HG03342 (cell line): ENCODE measurements around the gene ADGRD1.

Experiments
- ATAC-seq: cut with Tn5 transposase; IDR thresholded peaks from one replicate; pipeline ENCODE4 v1.9.1; 2021; ENCODE audit warnings: mild to moderate bottlenecking, moderate library complexity; ENCODE audit not compliant: unreplicated experiment

ADGRD1 gene

DNA sequence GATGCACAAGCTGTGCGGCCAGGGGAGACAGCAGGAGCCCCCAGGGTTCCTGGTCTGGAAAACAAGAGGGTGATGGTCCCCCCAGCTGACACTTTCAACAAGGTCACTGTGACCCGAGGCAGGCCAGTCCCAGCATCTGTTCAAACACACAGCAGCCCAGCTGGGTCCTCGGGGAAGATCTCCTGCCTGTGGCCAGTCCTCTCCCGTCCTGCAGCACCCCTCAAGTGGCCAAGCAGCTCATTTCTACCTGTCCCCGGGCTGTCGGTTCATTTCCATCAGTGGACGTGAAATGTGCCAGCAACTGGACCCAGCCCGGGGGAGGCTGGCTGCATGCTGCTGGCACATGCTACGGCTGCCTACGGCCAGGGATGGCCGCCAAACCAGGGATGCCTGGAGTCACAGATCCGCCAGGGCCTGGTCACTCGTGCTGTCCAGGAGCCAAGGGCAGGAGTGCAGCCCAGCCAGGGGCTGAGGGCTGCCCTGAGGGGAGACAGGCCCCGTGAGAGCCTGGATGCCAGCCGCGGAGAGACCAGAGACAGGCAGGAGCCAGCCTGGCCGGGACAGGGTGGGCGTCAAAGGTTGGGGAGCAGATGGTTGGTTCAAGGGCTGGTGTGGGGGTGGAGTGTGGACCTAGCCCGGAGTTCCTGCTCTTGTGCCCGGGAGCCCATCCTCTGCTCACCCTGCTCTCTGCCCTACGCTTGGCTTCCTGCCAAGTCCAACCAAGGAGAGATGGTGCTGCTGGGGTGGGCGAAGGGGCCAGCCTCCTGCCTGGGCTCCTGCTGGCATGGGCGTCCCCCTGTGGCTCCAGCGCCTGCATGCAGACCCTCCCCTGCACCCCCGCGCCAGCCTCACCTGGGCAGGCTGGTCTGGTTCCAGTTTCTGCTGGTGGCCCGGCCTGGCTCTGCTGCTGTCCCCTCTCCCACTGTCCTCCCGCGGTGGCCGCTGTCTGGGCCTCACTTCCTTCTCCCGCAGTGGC is 143.8 kb downstream of the ADGRD1 start:
- no peak for ATAC-seq

DNA sequence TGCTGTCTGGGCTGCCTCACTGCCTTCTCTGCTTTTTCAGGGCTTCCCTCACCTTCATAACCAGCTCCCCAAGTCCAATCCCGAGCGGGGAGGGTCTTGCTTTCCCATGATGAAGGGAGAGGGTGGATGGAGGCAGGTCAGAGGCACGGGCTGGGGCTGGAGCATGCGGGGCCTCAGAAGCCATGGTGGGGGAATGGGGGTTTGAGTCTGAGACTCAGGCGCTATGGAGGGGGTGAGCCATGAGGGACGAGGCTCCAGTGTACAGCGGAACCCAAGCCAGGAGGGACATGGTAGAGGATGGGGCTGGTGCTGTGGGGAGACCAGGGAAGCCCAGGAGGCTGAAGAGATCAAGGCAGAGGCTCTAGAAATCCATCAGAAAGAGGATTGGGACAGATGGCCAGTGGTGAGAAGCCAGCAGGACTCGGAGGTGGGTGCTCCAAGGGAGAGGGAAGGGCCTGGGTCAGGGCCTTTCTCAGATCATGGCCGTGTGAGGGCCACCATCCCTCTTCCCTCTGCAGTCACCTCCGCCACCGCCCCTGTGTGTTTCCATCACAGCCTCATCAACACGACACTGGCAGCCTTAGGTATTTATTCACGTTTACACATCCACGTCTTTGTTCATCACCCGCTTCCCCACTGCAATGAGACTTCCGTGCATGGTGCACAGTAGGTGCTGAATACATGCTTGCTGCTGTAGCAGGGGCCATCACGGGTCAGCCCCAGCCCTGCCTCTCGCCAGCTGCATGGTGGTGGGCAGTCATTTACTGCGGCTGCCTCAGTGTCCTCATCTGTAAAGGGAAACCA is 144.7 kb downstream of the ADGRD1 start:
- ATAC-seq = no peak

DNA sequence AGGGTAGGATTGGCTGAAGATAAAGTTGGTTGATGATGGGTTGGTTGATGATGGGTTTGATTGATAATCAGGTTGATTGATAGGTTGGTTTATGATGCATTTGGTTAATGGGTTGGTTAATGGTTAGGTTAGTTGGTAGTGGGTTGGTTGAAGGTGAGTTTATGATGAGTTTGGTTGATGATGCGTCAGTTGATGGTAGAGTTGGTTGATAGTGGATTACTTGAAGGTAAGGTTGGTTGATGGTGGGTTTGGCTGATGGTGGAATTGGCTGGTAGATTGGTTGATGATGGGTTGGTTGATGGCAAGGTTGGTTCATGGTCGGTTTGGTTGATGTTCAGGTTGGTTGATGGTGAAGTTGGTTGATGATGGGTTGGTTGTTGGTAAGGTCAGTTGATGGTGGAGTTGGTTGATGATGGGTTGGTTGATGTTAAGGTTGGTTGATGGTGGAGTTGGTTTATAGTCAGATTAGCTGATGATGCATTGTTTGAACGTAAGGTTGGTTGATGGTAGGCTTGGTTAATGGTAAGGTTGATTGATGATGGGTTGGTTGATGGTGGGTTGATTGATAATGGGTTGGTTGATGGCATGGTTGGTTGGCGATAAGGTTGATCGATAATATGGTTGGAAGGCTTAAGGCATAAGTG is 146.4 kb downstream of the ADGRD1 start:
- ATAC-seq = no peak

DNA sequence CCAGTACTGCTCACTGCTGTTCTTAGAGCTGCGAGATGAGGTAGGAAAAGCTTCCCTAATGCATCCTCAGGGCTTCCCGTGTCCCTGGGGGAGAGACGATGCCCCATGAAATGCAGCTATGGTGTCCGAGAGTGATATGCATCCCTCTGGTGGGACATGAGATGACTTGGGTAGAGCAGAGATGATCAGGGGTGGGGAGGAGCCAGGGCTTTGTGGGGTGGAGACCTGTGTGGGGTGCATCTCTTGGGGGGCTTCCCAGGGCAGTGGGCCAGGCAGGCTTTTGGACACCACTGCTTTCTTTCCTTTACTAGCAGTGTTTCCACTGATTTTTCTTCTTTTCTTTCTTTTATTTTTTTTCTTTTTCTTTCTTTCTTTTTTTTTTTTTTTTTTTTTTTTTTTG is 147.3 kb downstream of the ADGRD1 start:
- ATAC-seq = no peak

DNA sequence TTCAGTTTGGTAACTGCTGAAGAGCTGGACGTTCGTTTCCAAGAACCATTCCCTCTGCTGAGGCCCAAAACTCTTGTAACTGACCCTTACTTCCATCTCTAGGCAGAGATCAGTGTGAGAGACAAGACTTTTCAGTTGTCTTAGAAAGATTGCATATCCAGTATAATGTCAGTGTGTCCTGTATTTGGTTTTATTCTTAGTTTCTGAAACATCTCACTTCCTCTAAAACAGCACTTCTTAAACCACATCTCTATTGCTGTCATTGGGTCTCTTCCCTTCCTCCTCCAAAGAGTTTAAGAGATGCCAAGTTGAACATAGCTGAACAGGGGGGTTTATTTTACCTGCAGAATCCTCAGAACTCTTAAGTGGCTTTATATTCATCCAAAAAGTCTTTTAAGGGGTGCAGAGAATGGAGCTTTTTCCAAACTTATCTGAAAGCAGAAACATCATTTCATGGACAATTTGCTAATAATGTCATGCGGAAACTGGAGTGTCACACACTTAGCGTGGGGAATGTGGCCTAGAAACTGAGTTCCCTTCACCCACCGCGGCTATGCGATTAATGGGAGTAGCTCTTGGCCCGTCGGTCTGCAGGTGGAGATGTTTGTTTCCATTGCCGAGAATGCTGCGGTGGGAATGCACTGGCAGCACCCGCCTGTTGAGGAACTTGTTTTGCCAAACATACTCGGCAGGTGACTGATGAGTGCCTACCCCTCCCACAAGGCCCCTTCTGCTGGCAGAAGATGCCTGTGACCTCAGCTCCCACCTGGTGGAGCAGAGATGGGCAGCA is 148.2 kb downstream of the ADGRD1 start:
- ATAC-seq = peak; percentile 78

DNA sequence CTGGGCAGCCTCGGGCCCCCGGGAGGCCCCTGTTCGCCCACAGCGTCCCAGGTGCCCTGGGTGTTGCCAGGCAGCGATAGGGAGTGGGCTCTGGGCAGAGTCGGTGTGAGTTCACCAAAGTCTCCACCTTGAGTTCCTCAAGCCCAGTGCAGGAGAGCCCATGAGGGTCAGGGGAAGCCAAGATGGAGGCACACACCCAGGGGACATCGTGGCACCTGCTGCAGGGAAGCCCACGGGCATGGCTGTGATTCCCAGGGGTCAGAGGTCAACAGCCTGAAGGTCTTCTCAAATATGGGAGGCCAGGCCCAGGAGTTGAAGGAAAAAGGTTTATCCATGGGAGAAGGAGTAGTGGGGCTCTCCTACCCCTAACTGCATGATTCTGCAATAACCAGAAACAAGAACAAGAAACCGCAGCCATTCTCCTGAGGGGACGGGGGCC is 148.8 kb downstream of the ADGRD1 start:
- ATAC-seq = no peak

DNA sequence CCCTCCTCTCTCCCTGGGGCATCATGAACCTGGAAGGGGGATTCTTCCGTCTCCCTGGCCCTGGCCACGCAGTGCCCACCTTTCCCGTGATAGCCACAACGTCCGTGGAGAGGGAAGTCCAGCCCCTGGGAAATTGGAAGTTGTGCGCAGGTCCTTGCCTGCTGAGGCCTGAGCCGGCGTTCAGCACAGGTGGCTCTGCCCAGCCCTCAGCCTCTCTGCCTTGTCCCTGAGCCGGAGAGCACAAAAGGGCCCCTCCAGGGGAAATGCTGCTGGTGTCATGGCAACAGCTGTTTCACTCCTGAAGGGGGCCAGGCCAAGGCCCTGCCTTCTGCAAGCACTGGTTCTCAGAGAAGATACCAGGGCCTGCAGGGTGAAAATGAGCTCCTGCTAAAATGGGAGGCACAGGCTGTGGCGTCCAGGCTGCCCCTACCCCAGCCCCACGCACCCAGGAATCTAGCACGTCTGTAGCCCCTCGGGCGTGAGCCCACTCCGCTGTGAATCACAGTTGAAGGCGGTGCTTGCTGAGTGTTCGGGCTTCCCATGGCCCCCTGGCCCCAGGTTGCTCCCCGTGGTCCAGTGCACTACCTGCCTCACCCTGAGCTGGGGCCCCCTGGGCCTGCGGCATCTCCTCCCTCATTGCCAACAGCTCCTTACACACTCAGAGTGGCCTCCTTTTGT is 149.4 kb downstream of the ADGRD1 start:
- ATAC-seq = peak; percentile 47

DNA sequence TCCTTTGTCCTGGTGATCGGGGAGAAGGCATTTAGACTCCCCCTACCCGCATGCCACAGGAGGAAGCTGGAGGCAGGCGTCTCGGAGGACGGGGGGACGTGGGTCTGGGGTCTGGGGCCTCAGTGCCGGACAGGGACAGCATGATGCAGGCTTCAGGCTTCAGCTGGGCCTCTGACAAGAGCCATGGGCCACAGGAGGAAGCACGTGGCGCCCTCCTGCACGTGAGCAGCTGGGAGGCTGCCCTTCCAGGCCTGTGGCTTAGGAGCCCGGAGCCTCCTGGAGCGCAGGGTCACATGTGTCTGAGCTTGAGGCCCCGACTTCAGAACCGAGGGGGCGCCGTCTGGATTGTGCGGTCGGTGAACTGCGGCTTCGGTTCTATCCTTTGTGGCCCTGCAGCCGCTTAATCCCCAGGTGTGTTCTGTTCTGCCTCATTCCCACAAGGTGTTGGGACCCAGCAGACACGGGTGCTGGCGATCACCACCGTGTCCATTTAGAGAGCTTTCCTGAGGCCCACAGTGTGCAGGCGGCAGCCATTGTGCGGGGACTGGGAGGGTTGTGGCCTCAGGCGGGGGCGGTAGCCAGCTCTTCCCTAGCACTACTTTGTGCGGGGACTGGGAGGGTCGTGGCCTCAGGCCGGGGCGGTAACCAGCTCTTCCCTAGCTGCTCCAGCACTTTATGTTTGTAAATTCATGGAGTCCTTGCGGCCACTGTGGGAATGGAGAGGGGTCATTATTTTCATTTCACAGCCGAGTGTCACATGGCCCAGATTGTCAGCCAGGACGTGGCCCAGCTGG is 150.2 kb downstream of the ADGRD1 start:
- ATAC-seq = no peak

DNA sequence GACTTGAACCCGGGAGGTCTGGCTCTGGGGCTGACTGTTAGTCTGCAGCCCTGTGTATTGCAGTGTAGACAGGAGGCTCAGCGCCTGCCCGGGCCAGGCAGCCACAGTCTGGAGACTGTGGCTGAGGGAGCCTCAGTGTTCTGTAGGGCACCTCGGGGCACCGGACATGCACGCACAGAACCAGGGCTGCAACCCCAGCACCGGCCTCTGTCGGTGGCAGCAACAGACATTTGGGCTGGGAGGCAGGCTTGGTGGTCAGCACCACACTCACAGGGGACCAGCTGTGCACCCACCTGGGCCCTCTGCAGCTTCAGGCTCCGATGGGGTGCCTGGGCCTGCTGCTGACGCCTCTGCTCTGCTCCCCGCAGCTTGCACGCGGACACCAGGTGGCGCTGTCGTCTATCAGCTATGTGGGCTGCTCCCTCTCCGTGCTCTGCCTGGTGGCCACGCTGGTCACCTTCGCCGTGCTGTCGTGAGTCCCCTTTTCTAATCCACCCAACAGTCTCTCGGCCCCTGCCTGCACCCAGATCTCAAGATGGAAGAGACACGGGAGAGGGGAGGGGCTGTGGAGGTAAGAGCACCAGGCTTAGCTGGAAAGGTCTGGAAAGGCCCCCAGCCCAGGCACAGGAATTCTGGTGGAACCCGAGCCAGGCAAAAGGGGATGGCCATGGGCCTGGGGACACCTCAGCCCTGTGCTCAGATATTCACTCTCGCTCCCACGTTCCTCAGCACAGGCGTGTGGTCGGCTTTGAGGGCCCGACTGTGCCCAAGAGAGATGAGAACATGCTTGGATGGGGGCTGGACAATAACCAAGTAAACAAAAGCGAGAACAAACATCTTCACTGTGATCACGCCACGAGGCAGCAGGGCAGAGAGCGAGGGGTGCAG is 151.0 kb downstream of the ADGRD1 start:
- ATAC-seq = peak; percentile 52

DNA sequence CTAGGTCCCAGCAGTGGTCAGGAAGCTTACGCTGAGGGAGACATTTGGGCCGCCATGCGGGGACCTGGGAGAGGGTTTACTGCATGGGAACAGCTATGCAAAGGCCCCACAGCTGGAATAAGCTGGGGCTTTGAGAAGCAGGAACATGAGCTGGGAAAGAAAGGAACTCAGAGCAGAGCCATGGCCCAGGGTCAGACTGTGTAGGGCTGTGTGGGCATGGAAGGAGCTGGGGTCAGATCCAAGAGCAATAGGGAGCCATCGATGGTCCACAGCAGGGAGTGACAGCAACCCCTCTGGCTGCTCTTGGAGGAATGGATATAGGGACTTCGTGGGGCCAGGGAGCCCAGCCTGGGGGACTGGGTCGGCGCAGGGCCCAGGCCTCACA is 151.6 kb downstream of the ADGRD1 start:
- no peak for ATAC-seq

DNA sequence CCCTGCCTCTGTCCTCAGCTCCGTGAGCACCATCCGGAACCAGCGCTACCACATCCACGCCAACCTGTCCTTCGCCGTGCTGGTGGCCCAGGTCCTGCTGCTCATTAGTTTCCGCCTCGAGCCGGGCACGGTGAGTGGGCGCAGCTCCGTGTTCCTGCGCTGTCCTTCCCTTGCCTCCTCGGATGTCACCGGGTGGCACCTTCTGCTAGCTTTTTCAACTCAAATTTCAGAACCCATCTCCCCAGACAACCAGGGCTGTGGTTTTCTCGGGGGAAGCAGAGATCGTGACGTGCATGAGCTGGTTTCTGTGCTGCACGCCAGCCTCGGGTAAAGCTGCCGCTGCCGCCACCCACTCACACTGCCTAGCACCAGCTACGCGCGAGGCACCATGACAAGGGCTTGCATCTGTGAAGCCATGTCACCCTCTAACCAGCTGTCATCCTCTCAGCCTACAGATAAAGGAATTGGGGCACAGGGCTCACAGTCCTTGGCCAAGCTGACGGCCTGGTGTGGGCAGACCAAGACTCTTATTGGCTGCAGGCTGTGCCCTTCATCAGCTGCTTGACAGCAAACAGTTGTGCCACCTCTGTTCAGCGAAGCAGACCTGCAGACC is 152.1 kb downstream of the ADGRD1 start:
- ATAC-seq = no peak

DNA sequence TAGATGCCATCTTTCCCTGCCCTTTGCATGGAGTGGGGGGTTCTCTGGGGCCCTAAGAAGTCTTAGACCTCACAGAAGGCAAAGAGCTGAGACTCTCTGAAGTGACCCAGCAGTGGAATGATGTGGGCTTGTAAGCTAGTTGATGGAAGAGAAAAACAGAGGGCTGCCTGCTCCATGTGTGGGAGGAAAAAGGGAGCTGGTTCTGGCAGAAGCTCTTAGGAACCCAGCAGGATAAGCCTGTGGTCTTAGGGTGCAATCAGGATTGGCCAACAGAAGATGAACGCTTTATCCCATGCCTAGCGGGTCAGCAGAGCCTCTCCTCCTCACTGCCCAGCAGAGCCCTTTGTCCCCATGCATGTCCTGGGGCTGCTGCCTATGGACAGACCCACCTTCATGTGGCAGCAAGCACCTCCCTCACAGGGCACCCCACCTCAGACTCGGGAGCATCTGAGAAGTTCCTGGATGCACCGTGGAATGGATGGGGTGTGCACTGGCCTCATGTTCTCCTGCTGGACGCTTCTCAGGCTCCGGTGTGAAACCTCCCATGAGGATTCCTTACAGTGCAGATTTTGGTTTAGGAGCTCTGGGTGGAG is 152.7 kb downstream of the ADGRD1 start:
- no peak for ATAC-seq

DNA sequence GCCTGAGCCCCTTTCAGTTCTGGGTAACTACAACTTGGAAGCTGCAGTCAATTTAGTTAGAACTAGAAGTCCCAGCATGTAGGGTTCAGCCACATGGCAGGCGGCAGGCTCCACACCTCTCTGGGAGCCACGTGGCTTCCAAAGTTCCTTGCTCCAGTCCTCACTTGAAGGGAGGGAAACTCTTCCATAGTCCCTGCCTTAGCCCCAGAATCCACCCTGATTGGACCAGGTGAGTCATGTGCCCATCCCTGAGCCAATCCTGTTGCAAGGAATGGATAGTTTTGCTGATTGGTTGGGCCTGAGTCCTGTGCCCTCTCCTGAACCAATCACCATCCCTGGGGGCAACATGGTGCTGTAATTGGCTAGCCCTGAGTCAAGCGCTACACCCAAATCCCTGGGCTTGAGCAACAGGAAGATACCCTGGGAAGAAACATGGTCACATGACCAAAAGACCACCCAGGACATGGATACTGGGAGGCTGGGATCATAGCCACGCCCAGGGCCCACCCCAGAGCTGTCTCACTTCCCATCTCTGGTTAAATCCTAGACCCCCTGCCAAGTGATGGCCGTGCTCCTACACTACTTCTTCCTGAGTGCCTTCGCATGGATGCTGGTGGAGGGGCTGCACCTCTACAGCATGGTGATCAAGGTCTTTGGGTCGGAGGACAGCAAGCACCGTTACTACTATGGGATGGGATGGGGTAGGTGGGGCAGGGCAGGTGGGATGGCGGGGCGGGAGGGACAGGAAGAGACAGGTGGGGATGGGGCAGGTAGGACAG is 154.7 kb downstream of the ADGRD1 start:
- no peak for ATAC-seq

DNA sequence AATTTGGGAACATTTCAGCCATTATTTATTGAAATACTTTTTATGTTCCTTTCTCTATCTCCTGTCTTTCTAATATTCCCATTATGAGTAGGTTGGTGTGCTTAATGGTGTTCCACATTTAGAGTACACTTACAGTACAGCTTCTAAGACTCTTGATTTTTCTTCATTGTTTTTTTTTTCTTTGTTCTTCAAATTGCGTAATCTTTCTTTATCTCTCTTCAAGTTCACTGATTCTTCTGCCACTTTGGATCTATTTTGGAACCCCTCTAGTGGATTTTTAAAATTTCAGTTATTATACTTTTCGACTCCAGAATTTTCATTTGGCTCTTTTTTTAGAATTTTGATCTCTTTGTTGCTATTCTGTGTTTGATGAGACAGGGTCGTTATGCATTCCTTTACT is 157.7 kb downstream of the ADGRD1 start:
- ATAC-seq = no peak

DNA sequence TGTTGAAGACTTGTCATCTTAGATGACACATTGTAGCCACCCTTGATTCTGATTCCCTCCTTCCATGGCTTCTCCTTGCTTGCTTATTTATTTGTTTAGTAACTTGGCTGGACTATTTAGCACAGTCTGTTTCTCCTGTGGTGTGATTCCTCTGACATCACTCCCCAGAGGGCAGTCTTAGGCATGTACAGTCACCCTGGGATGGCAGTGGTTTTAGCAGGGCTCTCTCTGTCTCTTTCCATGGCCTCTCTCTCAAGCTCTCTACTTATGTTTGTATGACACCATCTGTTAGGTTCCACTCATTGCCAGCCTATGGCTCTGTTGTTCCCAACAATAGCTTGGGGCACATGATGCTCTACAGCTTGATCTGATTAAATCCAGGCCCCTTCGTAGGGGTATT is 158.3 kb downstream of the ADGRD1 start:
- ATAC-seq = no peak

DNA sequence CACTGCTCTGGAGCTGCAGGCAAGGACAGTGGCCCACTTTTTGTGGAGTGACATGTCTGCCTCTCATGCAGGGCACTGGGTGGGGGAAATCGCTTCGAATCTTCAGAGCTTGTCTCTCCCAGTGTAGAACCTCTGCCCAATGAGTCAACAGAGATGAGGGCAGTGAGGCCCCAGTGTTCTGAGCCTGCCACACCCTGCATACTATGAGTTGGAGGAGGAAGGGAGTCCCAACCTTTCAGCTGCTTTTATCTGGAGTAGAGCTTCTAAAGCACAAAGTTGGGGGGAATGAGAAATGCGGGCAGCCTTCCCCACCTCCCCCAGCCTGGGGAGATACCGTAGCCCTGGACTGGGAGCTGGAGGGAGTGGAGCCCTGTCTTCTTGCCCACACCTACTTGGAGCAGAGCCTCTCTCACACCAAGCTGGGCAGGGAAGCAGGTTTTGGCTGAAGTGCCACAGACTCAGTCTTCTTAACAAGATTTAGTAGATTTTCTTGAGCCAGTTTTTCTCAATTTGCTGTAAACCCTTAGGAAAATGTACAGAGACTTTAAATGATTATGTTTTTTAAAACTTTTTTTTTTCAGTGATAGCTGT is 159.1 kb downstream of the ADGRD1 start:
- no peak for ATAC-seq
